Activated T-helper 2 cell treated with anti-CD3 and anti-CD28 coated beads, Interferon-gamma antibody, Interleukin-2, Interleukin-4, amounts not matched to agents 10 μg/mL and 5 μg/mL and 100 μg/mL, durations not matched to agents 14 hours and 24 hours and 36 hours (primary cell): ENCODE measurements around the gene CDH20. TPM values are rescaled to one million over a fixed set of nuclear protein-coding genes. Genes with fewer than 3 reads are reported as not detected.

Experiments used
- DNase-seq: peaks from one replicate; pipeline ENCODE4 v3.0.0; 2021; ENCODE audit warnings: low spot score
- H3K27ac Mint-ChIP-seq: one replicate; pipeline ENCODE4 v1.8.0; 2021; ENCODE audit warnings: mixed read lengths
- H3K27me3 Mint-ChIP-seq: one replicate; pipeline ENCODE4 v1.8.0; 2021; ENCODE audit warnings: low read depth, mixed read lengths
- H3K36me3 Mint-ChIP-seq: one replicate; pipeline ENCODE4 v1.8.0; 2021; ENCODE audit warnings: low read depth, mixed read lengths
- H3K4me1 Mint-ChIP-seq: one replicate; pipeline ENCODE4 v1.8.0; 2021; ENCODE audit warnings: low read depth, mixed read lengths
- H3K4me3 Mint-ChIP-seq: one replicate; pipeline ENCODE4 v1.8.0; 2021; ENCODE audit warnings: low read depth, mild to moderate bottlenecking, moderate library complexity, mixed read lengths
- H3K9me3 Mint-ChIP-seq: one replicate; pipeline ENCODE4 v1.8.0; 2021; ENCODE audit warnings: mixed read lengths
- intact Hi-C: fragments of 100-400 bp; cut with micrococcal nuclease; formaldehyde crosslinking; loops from one replicate; pipeline ENCODE4 v1.15.1; 2023
- total RNA-seq: library from RNA; stranded (reverse); gene quantifications from 2 replicates; pipeline ENCODE4 v1.2.3, GENCODE V29; 2022

Gene CDH20
- total RNA-seq, 1 donor from 2014 or later = not detected

DNA sequence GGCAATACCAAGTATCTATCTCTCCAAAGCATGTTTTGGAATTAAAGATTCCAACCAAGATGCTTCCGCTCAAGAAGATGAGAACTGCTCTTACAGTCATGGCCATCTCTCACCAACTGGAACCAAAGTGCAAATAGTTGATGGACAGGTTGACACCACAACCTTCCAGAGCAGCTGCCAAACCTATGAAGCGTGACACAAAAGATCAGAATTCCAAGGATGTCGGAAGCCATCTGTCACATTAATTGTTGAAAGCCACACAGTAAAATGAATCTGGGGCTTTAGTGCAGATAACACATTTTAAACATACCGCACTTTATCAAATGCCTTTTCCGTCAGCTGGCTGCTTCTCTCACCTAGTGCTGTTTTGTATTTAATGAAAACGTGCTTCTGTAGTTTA lies 195.7 kb downstream of the CDH20 start:
- no peaks in the 10 kb centered on the region for H3K4me1 Mint-ChIP-seq
- no peak for DNase-seq
- no peaks in the 10 kb centered on the region for H3K27me3 Mint-ChIP-seq
- intact Hi-C loops = no loop called here
- no peaks in the 10 kb centered on the region for H3K36me3 Mint-ChIP-seq
- H3K9me3 Mint-ChIP-seq = no peaks in the 10 kb centered on the region
- no peak overlapping the region for H3K4me3 Mint-ChIP-seq
- H3K27ac Mint-ChIP-seq = no peak overlapping the region

DNA sequence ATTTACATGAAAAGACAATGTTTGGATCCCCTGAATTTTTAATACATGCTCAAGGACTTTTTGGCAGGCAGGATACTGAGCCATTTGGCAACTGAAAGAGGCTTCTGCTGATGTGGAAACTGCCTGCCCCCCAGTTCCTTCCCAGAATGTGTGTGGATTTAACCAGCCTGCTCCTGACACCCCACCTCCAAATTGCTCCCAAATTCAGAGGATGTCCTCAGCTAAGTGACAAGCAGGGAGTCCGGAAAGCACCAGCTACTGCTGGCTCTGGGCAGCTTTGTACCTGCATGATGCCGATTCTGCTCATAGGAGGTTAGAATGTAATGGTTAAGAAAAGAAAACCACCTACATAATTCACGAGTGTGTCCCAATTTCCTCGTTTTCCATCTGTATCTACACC lies 197.5 kb downstream of the CDH20 start:
- H3K27ac Mint-ChIP-seq = no peak overlapping the region
- no peak overlapping the region for H3K4me3 Mint-ChIP-seq
- DNase-seq = no peak
- H3K27me3 Mint-ChIP-seq = no peaks in the 10 kb centered on the region
- H3K4me1 Mint-ChIP-seq = no peaks in the 10 kb centered on the region
- no peaks in the 10 kb centered on the region for H3K9me3 Mint-ChIP-seq
- intact Hi-C loops = no loop called here
- H3K36me3 Mint-ChIP-seq = no peaks in the 10 kb centered on the region

DNA sequence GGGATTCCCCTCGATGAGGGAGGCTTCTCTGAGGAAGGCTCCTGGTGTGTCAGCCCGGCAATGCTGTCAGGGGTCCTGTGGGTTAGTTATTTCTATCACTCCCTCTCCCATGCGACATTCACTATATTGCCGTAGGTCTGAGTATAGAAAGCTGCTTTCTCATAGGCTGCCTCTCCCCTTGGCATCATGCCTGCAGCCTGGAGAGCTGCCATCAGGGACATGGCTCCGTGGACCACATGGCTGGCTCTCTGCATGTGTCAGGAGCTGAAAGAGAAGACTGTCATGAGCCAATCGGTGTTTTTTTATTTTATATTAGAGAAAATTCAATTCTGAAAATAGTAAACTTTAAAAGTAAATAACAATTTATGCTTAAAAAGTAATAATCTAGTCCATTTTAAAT lies 198.0 kb downstream of the CDH20 start:
- Mint-ChIP-seq H3K27me3 (no peaks in the 10 kb centered on the region), H3K36me3 (no peaks in the 10 kb centered on the region), H3K4me3 (no peak overlapping the region), H3K4me1 (no peaks in the 10 kb centered on the region), H3K9me3 (no peaks in the 10 kb centered on the region), H3K27ac (no peak overlapping the region)
- intact Hi-C loops = no loop called here
- DNase-seq = no peak

DNA sequence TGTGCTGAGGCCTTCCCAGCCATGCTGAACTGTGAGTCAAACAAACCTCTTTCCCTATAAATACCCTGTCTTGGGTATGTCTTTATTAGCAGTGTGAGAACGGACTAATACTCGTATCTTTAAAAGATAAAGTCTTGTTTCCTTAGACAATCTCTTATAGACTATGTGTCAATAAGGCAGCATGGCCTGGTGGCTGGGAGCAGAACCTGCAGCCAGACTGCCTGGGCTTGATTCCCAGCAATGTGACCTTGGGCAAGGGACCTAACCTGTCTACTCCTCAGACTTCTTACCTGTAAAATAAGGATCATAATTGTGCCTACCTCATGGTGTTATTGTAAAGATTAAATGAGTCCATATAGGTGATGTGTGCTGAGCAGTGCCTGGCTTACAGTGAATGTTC lies 198.7 kb downstream of the CDH20 start:
- Mint-ChIP-seq H3K36me3 (no peaks in the 10 kb centered on the region), H3K9me3 (no peaks in the 10 kb centered on the region), H3K27me3 (no peaks in the 10 kb centered on the region), H3K4me1 (no peaks in the 10 kb centered on the region), H3K27ac (no peak overlapping the region), H3K4me3 (no peak overlapping the region)
- no peak for DNase-seq
- intact Hi-C loops = no loop called here

DNA sequence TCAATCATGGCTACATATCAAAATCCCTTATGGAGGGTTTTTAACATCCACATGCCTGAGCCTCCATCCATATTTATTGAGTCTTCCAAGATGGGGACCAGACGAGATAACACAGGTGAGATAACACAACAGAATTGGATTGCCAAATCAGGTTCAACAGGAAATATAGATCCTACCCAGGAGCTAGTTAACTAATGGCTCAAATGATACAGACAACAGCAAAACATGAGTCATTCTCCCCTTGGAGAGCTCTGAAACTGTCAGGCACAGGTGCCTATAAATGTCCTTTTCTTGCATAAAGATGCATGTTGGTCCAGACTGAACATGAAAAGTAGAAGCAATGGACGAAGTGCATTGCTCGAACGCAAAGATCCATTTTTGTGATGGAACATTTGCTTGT lies 202.2 kb downstream of the CDH20 start:
- H3K9me3 Mint-ChIP-seq = no peaks in the 10 kb centered on the region
- H3K27ac Mint-ChIP-seq = no peak overlapping the region
- H3K27me3 Mint-ChIP-seq = no peaks in the 10 kb centered on the region
- H3K4me3 Mint-ChIP-seq = no peak overlapping the region
- intact Hi-C loops = no loop called here
- no peaks in the 10 kb centered on the region for H3K4me1 Mint-ChIP-seq
- no peaks in the 10 kb centered on the region for H3K36me3 Mint-ChIP-seq
- DNase-seq = no peak

DNA sequence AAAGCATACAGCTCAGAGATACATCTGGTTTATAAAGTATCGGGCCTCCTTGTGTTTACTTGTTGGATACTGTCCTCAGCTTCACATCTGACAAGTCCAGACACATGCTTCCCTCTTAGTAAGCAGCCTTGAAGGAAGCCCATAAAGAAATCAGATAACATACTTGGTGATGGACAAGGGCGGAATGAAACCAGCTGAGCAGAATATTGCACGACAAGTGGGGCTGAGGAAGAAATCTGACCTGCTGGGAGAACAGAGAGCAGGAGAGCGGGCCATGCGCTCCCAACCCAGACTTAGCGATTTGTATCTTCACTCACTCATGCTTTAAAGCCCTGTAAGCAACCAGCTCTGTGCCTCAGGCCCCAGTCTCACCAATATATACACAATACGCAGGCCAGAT lies 208.4 kb downstream of the CDH20 start:
- Mint-ChIP-seq H3K27me3 (no peaks in the 10 kb centered on the region), H3K4me1 (no peaks in the 10 kb centered on the region), H3K27ac (no peak overlapping the region), H3K4me3 (no peak overlapping the region), H3K36me3 (no peaks in the 10 kb centered on the region), H3K9me3 (no peaks in the 10 kb centered on the region)
- intact Hi-C loops = no loop called here
- no peak for DNase-seq

DNA sequence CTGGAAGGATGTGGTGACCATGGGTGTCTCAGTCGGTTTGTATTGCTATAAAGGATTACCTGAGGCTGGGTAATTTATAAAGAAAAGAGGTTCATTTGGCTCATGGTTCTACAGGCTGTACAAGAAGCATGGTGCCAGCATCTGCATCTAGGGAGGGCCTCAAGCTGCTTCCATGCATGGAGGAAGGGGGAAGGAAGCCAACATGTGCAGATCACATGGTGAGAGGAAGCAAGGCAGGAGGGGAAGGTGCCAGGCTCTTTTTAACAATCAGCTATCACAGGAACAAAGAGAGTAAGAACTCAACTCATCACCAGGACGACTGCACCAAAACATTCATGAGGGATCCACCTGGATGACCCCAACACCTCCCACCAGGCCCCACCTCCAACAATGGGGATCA lies 209.4 kb downstream of the CDH20 start:
- Mint-ChIP-seq H3K27ac (no peak overlapping the region), H3K4me3 (no peak overlapping the region), H3K27me3 (no peaks in the 10 kb centered on the region), H3K9me3 (no peaks in the 10 kb centered on the region), H3K36me3 (no peaks in the 10 kb centered on the region), H3K4me1 (no peaks in the 10 kb centered on the region)
- no peak for DNase-seq
- intact Hi-C loops = no loop called here

DNA sequence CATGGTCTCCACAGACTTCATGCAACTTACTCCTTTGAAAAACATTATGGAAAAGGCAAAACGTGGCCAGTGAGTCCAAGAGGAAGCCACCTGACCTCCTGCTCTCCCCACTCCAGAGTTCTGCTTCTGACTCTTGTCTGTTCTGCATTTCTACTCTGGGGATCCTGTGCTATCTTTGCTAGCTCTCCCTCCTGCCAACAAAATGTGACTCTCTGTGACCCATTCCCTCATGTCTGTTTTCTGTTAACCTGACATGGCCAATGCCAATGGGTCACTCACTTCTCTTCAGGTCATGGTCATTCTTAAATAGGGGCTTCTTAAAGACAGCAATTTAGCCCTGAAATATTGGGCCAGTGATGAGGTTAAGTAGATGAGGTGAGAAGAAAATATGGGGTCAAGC lies 210.3 kb downstream of the CDH20 start:
- no peak overlapping the region for H3K27ac Mint-ChIP-seq
- no peaks in the 10 kb centered on the region for H3K9me3 Mint-ChIP-seq
- H3K36me3 Mint-ChIP-seq = no peaks in the 10 kb centered on the region
- no peak for DNase-seq
- intact Hi-C loops = no loop called here
- H3K27me3 Mint-ChIP-seq = no peaks in the 10 kb centered on the region
- no peaks in the 10 kb centered on the region for H3K4me1 Mint-ChIP-seq
- H3K4me3 Mint-ChIP-seq = no peak overlapping the region

DNA sequence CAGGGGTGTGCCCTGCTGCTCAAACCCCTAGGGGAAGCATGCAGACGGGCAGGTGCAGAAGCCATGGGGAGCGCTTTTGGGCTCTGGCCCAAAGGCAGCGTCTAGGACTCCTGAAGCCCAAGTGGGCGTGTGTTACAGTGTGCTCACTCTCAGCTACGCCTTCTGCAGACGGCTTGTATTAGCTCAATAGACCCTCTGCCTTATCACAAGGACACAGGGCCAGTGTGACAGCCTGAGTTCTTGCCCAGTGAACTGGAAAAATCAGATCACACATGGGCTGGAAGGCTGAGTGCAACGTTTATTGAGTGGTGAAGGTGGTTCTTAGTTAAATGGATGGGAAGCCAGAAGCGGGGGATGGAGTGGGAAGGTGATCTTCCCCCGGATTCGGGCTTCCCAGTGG lies 210.9 kb downstream of the CDH20 start:
- H3K27ac Mint-ChIP-seq = no peak overlapping the region
- no peaks in the 10 kb centered on the region for H3K27me3 Mint-ChIP-seq
- H3K36me3 Mint-ChIP-seq = no peaks in the 10 kb centered on the region
- DNase-seq = no peak
- H3K9me3 Mint-ChIP-seq = no peaks in the 10 kb centered on the region
- H3K4me1 Mint-ChIP-seq = no peaks in the 10 kb centered on the region
- H3K4me3 Mint-ChIP-seq = no peak overlapping the region
- intact Hi-C loops = no loop called here

DNA sequence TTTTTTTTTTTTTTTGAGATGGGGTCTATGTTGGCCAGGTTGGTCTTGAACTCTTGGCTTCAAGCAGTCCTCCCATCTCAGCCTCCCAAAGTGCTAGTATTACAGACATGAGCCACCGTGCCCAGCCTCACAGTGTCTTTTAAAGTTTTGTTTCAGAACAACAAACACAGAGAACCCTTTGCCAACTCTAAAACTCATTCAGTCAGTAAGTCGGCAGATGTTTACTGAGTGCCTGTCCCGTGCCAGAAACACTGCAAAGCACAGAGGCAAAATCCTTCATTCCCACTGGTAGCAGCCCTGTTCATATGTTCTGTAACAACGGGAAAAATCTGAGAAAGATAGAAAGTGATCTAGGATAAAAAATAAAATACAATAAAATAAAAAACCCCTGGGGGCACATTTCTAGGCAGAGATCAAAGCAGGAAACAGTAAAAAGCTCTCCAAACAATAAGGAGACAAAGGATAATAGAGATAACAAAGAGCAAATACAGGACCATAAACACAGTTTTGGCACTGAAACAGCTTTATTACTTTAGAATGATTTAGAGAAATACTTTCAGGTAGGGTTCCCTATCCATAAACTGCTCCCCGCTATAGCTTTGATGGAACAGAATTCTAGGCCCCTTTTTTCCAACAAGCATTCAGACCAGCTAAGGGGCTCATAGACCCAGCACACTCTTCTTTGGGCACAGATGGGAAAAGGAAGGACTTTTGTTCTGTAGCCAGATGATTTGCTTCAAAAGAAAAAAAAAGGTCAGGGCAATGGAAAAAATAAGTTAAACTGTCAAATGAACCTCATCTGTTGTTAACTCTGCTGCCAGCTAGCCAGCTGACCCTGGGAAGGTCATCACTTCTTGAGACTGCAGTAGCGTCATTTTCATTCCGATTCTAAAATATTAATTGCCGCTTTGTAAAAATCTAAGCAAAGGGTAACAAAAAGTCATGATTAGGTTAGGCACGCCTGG lies 212.3 kb downstream of the CDH20 start:
- Mint-ChIP-seq H3K27ac (no peak overlapping the region), H3K4me1 (no peaks in the 10 kb centered on the region), H3K4me3 (no peak overlapping the region), H3K9me3 (no peaks in the 10 kb centered on the region), H3K36me3 (no peaks in the 10 kb centered on the region), H3K27me3 (no peaks in the 10 kb centered on the region)
- intact Hi-C loops = no loop called here
- no peak for DNase-seq

DNA sequence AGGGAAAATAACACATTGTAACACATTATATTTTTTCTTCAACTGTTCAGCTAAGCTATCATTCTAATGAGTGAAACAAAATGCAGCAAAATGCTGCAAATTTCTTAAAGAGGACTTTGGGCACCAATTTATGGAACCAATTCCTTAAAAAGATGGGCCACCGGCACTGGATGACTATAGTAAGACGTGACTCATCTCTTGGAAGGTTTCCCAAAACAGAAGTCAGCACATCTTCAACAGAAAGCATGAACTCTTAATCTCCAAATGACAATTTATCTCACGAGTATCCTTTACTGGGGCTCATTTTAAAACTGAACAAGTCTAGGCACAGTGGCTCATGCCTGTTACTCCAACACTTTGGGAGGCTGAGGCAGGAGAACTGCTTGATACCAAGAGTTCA lies 213.4 kb downstream of the CDH20 start:
- DNase-seq = no peak
- H3K4me3 Mint-ChIP-seq = no peak overlapping the region
- H3K36me3 Mint-ChIP-seq = no peaks in the 10 kb centered on the region
- no peaks in the 10 kb centered on the region for H3K4me1 Mint-ChIP-seq
- no peaks in the 10 kb centered on the region for H3K9me3 Mint-ChIP-seq
- no peaks in the 10 kb centered on the region for H3K27me3 Mint-ChIP-seq
- no peak overlapping the region for H3K27ac Mint-ChIP-seq
- intact Hi-C loops = no loop called here

DNA sequence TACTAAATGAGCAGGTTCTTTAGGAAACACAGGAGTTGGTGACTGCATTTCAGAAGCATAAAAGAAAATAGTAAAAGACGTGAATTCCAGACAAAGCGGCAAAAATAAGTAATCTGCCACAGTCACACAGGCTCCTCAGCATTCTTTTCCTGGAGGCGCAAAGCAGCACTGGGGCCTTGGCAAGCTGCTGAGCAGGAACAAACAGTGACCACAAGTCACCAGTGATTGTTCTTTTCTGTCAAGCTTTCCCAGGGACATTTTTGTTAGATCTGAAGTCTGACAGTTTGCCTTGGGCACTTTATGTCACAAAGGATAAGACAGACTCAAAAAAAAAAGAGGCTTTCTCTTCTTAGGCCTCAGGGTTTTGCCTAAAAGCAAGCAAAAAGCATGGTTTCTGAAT lies 216.2 kb downstream of the CDH20 start:
- intact Hi-C loops = no loop called here
- H3K36me3 Mint-ChIP-seq = no peaks in the 10 kb centered on the region
- no peaks in the 10 kb centered on the region for H3K4me1 Mint-ChIP-seq
- H3K9me3 Mint-ChIP-seq = no peaks in the 10 kb centered on the region
- peaks cover 5% of the 10 kb centered on the region for H3K27me3 Mint-ChIP-seq
- no peak overlapping the region for H3K27ac Mint-ChIP-seq
- DNase-seq = no peak
- H3K4me3 Mint-ChIP-seq = no peak overlapping the region

DNA sequence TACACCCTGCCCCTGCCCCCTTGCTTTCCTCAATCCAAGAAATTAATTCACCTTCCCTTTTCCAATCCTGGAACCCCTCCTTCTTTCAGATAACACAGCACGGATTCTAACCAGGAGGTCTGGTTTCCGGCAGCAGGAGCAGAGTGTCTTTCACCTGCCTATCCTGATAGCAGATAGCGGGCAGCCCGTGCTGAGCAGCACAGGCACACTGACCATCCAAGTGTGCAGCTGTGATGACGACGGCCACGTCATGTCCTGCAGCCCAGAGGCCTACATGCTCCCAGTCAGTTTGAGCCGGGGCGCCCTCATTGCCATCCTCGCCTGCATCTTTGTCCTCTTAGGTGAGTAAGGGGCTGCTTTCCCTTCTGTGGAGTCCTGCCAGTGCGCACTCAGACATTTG lies 216.7 kb downstream of the CDH20 start:
- H3K4me1 Mint-ChIP-seq = no peaks in the 10 kb centered on the region
- intact Hi-C loops = loop anchor here (10.0 kb wide), 1 partner anchor 585 kb away; no protein-coding TSS in a partner anchor
- H3K27me3 Mint-ChIP-seq = peaks cover 6% of the 10 kb centered on the region
- H3K4me3 Mint-ChIP-seq = no peak overlapping the region
- H3K9me3 Mint-ChIP-seq = no peaks in the 10 kb centered on the region
- no peak for DNase-seq
- no peak overlapping the region for H3K27ac Mint-ChIP-seq
- no peaks in the 10 kb centered on the region for H3K36me3 Mint-ChIP-seq
